ENCODE results near the gene OLFM2. TPM values are rescaled to one million over a fixed set of nuclear protein-coding genes. Genes with fewer than 3 reads are reported as not detected.

The OLFM2 gene
- total RNA-seq, 1 experiment from 2014 or later = 106 TPM

- Histone ChIP-seq H3K27me3 (replicated peaks; ENCODE audit: insufficient read depth, low read depth, low read length, poor library complexity) (no peaks in the 10 kb centered on the region), H3K4me3 (ENCODE audit: low read depth, low read length, poor library complexity, severe bottlenecking) (no peak overlapping the region), H3K27ac (ENCODE audit: low read depth, low read length, poor library complexity, severe bottlenecking) (no peak overlapping the region), H3K36me3 (ENCODE audit: insufficient read depth, low read length, poor library complexity, severe bottlenecking) (no peaks in the 10 kb centered on the region), H3K9me3 (ENCODE audit: low read depth, low read length, poor library complexity, severe bottlenecking) (no peaks in the 10 kb centered on the region), H3K4me1 (ENCODE audit: insufficient read depth, low read length, poor library complexity, severe bottlenecking) (peaks cover 8% of the 10 kb centered on the region)
- intact Hi-C loops (cut with micrococcal nuclease; ENCODE audit: unreplicated experiment) = no loop called here
- ChIA-PET POLR2A (ENCODE audit: low non-redundant PET) (no interaction called here), CTCF (no interaction called here)
- no TSS peak for BruUV-seq (replicated peaks)
- DNase-seq (ENCODE audit: low spot score) = no peak
- TF ChIP-seq, protein P1, sequence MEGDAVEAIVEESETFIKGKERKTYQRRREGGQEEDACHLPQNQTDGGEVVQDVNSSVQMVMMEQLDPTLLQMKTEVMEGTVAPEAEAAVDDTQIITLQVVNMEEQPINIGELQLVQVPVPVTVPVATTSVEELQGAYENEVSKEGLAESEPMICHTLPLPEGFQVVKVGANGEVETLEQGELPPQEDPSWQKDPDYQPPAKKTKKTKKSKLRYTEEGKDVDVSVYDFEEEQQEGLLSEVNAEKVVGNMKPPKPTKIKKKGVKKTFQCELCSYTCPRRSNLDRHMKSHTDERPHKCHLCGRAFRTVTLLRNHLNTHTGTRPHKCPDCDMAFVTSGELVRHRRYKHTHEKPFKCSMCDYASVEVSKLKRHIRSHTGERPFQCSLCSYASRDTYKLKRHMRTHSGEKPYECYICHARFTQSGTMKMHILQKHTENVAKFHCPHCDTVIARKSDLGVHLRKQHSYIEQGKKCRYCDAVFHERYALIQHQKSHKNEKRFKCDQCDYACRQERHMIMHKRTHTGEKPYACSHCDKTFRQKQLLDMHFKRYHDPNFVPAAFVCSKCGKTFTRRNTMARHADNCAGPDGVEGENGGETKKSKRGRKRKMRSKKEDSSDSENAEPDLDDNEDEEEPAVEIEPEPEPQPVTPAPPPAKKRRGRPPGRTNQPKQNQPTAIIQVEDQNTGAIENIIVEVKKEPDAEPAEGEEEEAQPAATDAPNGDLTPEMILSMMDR (conservative IDR thresholded peaks at IDR 0.05; ENCODE audit: low read depth, low read length) = no peak
- no peak for TF ChIP-seq EZH2 (IDR thresholded peaks at IDR 0.05; ENCODE audit: borderline replicate concordance, low read depth, low read length, poor library complexity, severe bottlenecking)
Measured at GRCh38 chr19:9903336-9903735, 33.0 kb downstream of the OLFM2 start.

DNA sequence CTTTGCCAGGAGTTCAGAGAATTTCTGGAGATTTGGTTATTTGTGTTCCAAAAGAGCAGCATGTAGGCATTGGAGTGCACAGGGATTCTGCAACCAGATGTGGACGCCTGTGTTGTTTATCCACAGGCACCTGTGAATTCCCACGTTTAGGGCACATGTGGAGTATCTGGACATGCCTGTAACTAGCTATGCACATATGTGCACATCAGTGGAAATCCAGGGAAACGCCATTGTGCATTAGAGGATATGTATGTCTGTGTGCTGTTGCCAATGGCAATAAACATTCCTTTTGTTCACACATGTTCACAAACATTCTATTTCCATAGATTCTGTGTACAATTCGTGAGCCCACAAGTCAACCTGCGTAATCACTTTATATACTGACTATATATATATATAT is 34.7 kb downstream of the OLFM2 start:
- Histone ChIP-seq H3K4me1 (ENCODE audit: insufficient read depth, low read length, poor library complexity, severe bottlenecking) (peaks cover 8% of the 10 kb centered on the region), H3K9me3 (ENCODE audit: low read depth, low read length, poor library complexity, severe bottlenecking) (no peaks in the 10 kb centered on the region), H3K36me3 (ENCODE audit: insufficient read depth, low read length, poor library complexity, severe bottlenecking) (no peaks in the 10 kb centered on the region), H3K4me3 (ENCODE audit: low read depth, low read length, poor library complexity, severe bottlenecking) (no peak overlapping the region), H3K27ac (ENCODE audit: low read depth, low read length, poor library complexity, severe bottlenecking) (peak overlapping the region; percentile 31), H3K27me3 (replicated peaks; ENCODE audit: insufficient read depth, low read depth, low read length, poor library complexity) (no peaks in the 10 kb centered on the region)
- ChIA-PET POLR2A (ENCODE audit: low non-redundant PET) (no interaction called here), CTCF (no interaction called here)
- no peak for DNase-seq (ENCODE audit: low spot score)
- BruUV-seq (replicated peaks) = no TSS peak
- no peak for TF ChIP-seq EZH2 (IDR thresholded peaks at IDR 0.05; ENCODE audit: borderline replicate concordance, low read depth, low read length, poor library complexity, severe bottlenecking)
- TF ChIP-seq, protein P1 (conservative IDR thresholded peaks at IDR 0.05; ENCODE audit: low read depth, low read length) = no peak
- intact Hi-C loops (cut with micrococcal nuclease; ENCODE audit: unreplicated experiment) = no loop called here

GRCh38 chr19:9901020-9901419 is 35.3 kb downstream of the OLFM2 start:
- no peak for DNase-seq (ENCODE audit: low spot score)
- no TSS peak for BruUV-seq (replicated peaks)
- Histone ChIP-seq H3K36me3 (ENCODE audit: insufficient read depth, low read length, poor library complexity, severe bottlenecking) (no peaks in the 10 kb centered on the region), H3K27me3 (replicated peaks; ENCODE audit: insufficient read depth, low read depth, low read length, poor library complexity) (no peaks in the 10 kb centered on the region), H3K4me3 (ENCODE audit: low read depth, low read length, poor library complexity, severe bottlenecking) (no peak overlapping the region), H3K27ac (ENCODE audit: low read depth, low read length, poor library complexity, severe bottlenecking) (no peak overlapping the region), H3K4me1 (ENCODE audit: insufficient read depth, low read length, poor library complexity, severe bottlenecking) (peaks cover 8% of the 10 kb centered on the region), H3K9me3 (ENCODE audit: low read depth, low read length, poor library complexity, severe bottlenecking) (no peaks in the 10 kb centered on the region)
- ChIA-PET CTCF (no interaction called here), POLR2A (ENCODE audit: low non-redundant PET) (no interaction called here)
- intact Hi-C loops (cut with micrococcal nuclease; ENCODE audit: unreplicated experiment) = no loop called here
- TF ChIP-seq, protein P1 (conservative IDR thresholded peaks at IDR 0.05; ENCODE audit: low read depth, low read length) = no peak
- no peak for TF ChIP-seq EZH2 (IDR thresholded peaks at IDR 0.05; ENCODE audit: borderline replicate concordance, low read depth, low read length, poor library complexity, severe bottlenecking)
